ENCODE results near the gene ATAD2B.

Gene ATAD2B

GRCh38 chr2:23835423-23835822, 91.5 kb downstream of the ATAD2B start:
- TF ChIP-seq CTCF (IDR thresholded peaks at IDR 0.05) = no peak

GRCh38 chr2:23828986-23829385, 97.9 kb downstream of the ATAD2B start:
- TF ChIP-seq CTCF (IDR thresholded peaks at IDR 0.05) = no peak

DNA sequence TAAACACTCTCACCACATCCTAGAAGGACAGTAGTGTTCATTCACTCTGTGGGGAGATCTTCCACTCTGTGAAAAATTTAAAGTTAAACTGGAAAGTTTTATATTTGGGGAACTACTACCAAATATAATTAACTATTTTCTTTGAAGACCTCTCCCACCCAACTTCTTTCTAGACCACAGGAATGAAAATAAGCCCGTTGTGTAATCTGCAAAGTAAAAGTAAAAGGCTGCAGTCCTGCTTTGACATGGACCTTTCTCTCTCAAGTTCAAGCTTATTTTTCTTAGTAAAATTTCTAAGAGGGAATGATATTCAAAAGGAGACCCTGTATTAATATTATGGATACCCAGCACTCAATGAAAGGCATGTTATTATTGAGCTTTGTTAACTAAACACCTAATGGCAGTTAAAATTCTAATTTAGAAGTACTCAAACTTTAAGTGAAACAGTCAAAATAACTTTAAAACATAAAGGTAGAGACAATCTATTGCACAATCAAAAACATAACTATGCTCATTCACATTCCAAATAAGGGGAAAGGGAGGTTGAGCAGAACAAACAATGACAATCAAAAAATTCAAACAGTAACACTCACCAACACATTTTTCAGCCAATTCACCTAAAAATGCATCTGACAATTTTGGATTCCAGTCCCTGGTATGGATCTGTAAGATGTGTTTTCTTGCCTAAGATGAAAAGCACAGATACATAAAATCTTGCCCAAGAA, 98.5 kb downstream of the ATAD2B start:
- no peak for TF ChIP-seq CTCF (IDR thresholded peaks at IDR 0.05)

GRCh38 chr2:23827287-23827686, 99.6 kb downstream of the ATAD2B start:
- TF ChIP-seq CTCF (IDR thresholded peaks at IDR 0.05) = no peak

- no peak for TF ChIP-seq CTCF (IDR thresholded peaks at IDR 0.05)
These were observed 100.2 kb downstream of the ATAD2B start for GRCh38 chr2:23826771-23827170.

- no peak for TF ChIP-seq CTCF (IDR thresholded peaks at IDR 0.05)
These were observed 100.9 kb downstream of the ATAD2B start for GRCh38 chr2:23826040-23826439.

- TF ChIP-seq CTCF (IDR thresholded peaks at IDR 0.05) = peak; percentile 62
These were observed 102.1 kb downstream of the ATAD2B start for GRCh38 chr2:23824777-23825212.

DNA sequence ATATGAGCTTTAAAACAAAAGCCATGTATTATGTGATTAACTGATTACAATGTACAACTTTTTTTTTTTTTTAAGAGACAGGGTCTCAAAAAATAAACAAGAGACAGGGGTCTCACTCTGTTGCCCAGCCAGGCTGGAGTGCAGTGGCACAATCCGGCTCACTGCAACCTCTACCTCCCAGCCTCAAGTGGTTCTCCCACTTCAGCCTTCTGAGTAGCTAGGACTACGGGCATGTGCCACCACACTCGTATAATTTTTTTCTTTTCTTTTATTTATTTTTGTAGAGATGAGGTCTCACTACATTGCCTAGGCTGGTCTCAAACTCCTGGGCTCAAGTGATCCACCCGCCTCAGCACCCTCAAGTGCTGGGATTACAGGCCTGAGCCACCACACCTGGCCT, 103.1 kb downstream of the ATAD2B start:
- TF ChIP-seq CTCF (IDR thresholded peaks at IDR 0.05) = no peak

Measured in LNCAP (cell line).